Fibroblast of skin of left quadriceps (primary cell): ENCODE data around the gene CHAF1B.

Experiments used
- DNase-seq, 2 experiments: peaks; one replicate each; pipeline ENCODE4 v3.0.0-alpha.2; 2013; ENCODE audit warnings: low read depth in 2 of 2

CHAF1B gene

DNA sequence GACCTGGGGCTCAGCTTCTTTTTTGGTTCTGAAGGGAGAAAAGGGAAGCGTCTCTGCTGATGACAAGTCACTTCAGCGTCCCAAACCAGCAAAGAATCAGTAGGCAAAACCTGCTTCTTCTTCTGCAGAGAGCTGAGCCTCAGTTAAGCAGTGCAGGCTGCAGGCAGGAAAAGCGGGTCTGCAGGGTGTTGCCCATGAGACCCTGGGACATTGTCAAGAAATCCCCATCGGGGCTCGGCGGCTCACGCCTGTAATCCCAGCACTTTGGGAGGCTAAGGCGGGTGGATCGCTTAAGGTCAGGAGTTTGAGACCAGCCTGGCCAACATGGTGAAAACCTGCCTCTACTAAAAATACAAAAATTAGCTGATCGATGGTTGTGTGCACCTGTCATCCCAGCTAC lies 78.0 kb downstream of the CHAF1B start:
- no peak for DNase-seq

DNA sequence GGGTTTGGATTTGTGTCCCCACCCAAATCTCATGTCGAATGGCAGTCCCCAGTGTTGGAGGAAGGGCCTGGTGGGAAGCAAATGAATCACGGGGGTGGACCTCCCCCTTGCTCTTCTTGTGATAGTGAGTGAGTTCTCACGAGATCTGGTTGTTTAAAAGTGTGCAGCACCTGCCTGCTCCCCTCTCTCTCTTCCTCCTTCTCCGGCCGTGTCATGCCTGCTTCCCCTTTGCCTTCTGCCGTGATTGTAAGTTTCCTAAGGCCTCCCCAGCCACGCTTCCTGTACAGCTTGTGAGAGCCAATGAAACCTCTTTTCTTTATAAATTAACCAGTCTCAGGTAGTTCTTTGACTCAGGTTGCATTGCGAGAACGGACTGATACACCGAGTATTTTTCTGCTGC lies 78.8 kb downstream of the CHAF1B start:
- no peak for DNase-seq

DNA sequence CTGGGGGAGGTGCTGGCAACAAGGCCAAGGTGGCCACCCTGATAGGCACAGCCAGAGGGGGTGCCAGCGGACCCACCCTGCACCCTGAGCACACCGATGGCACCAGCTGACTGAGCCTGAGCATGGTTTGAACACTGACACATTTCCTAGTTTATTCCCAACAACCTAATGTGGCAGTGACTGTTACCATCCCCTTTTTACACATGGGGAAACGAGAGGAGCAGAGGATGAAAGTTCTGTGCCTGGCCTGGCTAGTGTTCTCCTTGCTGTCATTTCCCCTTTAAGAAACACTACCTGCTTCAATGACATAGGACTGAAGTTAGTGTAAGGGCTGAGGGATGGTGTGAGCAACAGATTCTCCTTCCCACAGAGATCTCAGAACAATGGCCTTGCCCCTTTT lies 79.4 kb downstream of the CHAF1B start:
- no peak for DNase-seq

DNA sequence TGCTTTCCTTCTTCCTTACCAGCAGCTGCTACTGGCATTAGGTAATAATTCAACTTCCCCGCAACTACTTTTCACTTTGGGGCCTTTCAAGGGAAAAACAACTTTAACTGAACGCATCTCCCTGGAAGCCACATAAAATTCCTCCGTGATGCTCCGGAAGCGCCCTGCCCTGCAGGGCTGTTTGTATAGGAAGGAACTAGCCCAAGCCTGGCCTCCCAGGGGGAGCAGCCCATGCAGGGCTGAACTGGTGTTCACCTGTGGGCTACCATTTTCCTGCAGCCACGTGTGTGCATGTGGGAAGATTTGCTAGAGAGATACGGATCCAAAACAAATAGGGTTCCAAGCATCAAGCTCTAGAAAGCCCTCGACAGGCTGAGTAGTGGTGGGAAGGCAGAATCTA lies 80.3 kb downstream of the CHAF1B start:
- no peak for DNase-seq

DNA sequence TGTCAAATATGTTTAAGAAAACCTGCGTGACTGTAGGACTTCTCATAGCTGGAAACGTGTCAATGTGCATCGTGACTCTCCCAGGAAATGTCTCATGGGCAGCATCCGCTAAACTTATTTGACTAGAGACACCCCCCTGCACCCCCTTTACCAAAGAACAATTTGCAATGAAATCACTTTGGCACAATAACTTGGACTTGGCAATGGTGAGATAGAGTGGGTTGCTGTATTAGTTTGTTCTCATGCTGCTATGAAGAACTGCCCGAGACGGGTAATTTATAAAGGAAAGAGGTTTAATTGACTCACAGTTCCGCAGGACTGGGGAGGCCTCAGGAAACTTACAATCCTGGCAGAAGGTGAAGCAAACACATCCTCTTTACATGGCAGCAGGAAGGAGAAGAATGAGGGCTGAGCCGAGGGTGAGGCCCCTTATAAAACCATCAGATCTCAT lies 80.9 kb downstream of the CHAF1B start:
- DNase-seq: no peak
